TTC549 (cell line): Measurements from ENCODE around the gene UCP2.
"Not testable (repeated sequence)": the region's sequence is repeated elsewhere in the genome, so short reads cannot be mapped to it uniquely, and the experiment has no call there.

Experiments
- FAIRE-seq: peaks from 2 replicates; lab custom pipeline; 2012; peaks lifted over from hg19 to GRCh38; lab: Jason Lieb, UNC

Gene UCP2

GRCh38 chr11:73991471-73992006, 8.9 kb upstream of the UCP2 start:
- FAIRE-seq = no peak

- no peak for FAIRE-seq
Observed at GRCh38 chr11:73990730-73991129, 8.1 kb upstream of the UCP2 start.

- no peak for FAIRE-seq
Observed at GRCh38 chr11:73989156-73989555, 6.5 kb upstream of the UCP2 start.

- no peak for FAIRE-seq
Observed at GRCh38 chr11:73988227-73988626, 5.6 kb upstream of the UCP2 start.

- FAIRE-seq = not testable (repeated sequence)
Observed at GRCh38 chr11:73985661-73986060, 3.0 kb upstream of the UCP2 start.

GRCh38 chr11:73983741-73984538, 1.3 kb upstream of the UCP2 start:
- no peak for FAIRE-seq

GRCh38 chr11:73982990-73983740, 522 bp upstream of the UCP2 start:
- no peak for FAIRE-seq

GRCh38 chr11:73981051-73981805, 1.4 kb downstream of the UCP2 start:
- no peak for FAIRE-seq

GRCh38 chr11:73980001-73980961, 2.4 kb downstream of the UCP2 start:
- FAIRE-seq = no peak

GRCh38 chr11:73978576-73979086, 4.0 kb downstream of the UCP2 start:
- no peak for FAIRE-seq

GRCh38 chr11:73977856-73978519, 4.7 kb downstream of the UCP2 start:
- no peak for FAIRE-seq

- no peak for FAIRE-seq
Observed at GRCh38 chr11:73976451-73977151, 6.0 kb downstream of the UCP2 start.

- no peak for FAIRE-seq
Observed at GRCh38 chr11:73975479-73975757, 7.2 kb downstream of the UCP2 start.

GRCh38 chr11:73974604-73975478, 7.8 kb downstream of the UCP2 start:
- FAIRE-seq = no peak

GRCh38 chr11:73972620-73973449, 9.8 kb downstream of the UCP2 start:
- FAIRE-seq = no peak

GRCh38 chr11:73972187-73972586, 10.5 kb downstream of the UCP2 start:
- FAIRE-seq = no peak

GRCh38 chr11:73971175-73971719, 11.4 kb downstream of the UCP2 start:
- FAIRE-seq = no peak
